ENCODE data around the gene CASZ1. TPM values are rescaled to one million over a fixed set of nuclear protein-coding genes. Genes with fewer than 3 reads are reported as not detected.

The CASZ1 gene
- total RNA-seq, 1 donor from 2014 or later, result 23.6 TPM

- Mint-ChIP-seq H3K4me3 (ENCODE audit: low read depth) (no peak overlapping the region), H3K27ac (peak overlapping the region; percentile 92), H3K36me3 (ENCODE audit: insufficient read depth) (no peaks in the 10 kb centered on the region), H3K9me3 (ENCODE audit: low read depth) (no peaks in the 10 kb centered on the region), H3K4me1 (ENCODE audit: low read depth) (peaks cover 28% of the 10 kb centered on the region), H3K27me3 (peaks cover 49% of the 10 kb centered on the region)
- TF ChIP-seq, protein P1, sequence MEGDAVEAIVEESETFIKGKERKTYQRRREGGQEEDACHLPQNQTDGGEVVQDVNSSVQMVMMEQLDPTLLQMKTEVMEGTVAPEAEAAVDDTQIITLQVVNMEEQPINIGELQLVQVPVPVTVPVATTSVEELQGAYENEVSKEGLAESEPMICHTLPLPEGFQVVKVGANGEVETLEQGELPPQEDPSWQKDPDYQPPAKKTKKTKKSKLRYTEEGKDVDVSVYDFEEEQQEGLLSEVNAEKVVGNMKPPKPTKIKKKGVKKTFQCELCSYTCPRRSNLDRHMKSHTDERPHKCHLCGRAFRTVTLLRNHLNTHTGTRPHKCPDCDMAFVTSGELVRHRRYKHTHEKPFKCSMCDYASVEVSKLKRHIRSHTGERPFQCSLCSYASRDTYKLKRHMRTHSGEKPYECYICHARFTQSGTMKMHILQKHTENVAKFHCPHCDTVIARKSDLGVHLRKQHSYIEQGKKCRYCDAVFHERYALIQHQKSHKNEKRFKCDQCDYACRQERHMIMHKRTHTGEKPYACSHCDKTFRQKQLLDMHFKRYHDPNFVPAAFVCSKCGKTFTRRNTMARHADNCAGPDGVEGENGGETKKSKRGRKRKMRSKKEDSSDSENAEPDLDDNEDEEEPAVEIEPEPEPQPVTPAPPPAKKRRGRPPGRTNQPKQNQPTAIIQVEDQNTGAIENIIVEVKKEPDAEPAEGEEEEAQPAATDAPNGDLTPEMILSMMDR (IDR thresholded peaks at IDR 0.05; ENCODE audit: unreplicated experiment), result no peak
- DNase-seq (ENCODE audit: low spot score, unreplicated experiment), result peak; percentile 68
Measured at GRCh38 chr1:10704368-10704882, 92.0 kb downstream of the CASZ1 start.

DNA sequence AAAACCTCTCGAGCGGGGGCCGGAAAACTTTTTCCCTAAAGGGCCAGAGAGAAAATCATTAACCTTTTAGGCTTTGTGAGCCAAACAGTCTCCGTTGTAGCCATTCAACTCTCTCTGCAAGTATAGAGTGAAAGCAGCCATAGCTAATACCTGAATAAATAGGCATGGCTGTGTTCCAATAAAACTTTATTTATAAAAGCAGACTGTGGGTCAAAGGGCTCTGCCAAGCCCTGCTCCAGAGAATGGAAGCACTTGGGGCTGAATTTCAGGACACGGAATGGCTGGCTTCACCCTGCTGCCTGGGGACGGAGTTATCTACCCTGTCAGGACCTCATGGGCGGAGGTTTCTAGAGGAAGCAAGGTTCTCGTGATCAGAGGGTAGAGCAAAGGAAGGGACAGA, 92.7 kb downstream of the CASZ1 start:
- DNase-seq (ENCODE audit: low spot score, unreplicated experiment), result no peak
- Mint-ChIP-seq H3K36me3 (ENCODE audit: insufficient read depth) (no peaks in the 10 kb centered on the region), H3K4me3 (ENCODE audit: low read depth) (peak overlapping the region; percentile 50), H3K27ac (peak overlapping the region; percentile 92), H3K9me3 (ENCODE audit: low read depth) (no peaks in the 10 kb centered on the region), H3K4me1 (ENCODE audit: low read depth) (peaks cover 28% of the 10 kb centered on the region), H3K27me3 (peaks cover 47% of the 10 kb centered on the region)
- TF ChIP-seq, protein P1 (IDR thresholded peaks at IDR 0.05; ENCODE audit: unreplicated experiment), result no peak

- TF ChIP-seq, protein P1 (IDR thresholded peaks at IDR 0.05; ENCODE audit: unreplicated experiment), result no peak
- no peak for DNase-seq (ENCODE audit: low spot score, unreplicated experiment)
- H3K4me3 Mint-ChIP-seq (ENCODE audit: low read depth), result no peak overlapping the region
- peaks cover 35% of the 10 kb centered on the region for H3K4me1 Mint-ChIP-seq (ENCODE audit: low read depth)
- peaks cover 43% of the 10 kb centered on the region for H3K27me3 Mint-ChIP-seq
- H3K27ac Mint-ChIP-seq, result no peak overlapping the region
- no peaks in the 10 kb centered on the region for H3K9me3 Mint-ChIP-seq (ENCODE audit: low read depth)
- H3K36me3 Mint-ChIP-seq (ENCODE audit: insufficient read depth), result peaks cover 2% of the 10 kb centered on the region
Measured at GRCh38 chr1:10701145-10701544, 95.3 kb downstream of the CASZ1 start.

GRCh38 chr1:10699470-10699835, 97.0 kb downstream of the CASZ1 start:
- TF ChIP-seq, protein P1 (IDR thresholded peaks at IDR 0.05; ENCODE audit: unreplicated experiment), result no peak
- Mint-ChIP-seq H3K27me3 (peaks cover 48% of the 10 kb centered on the region), H3K4me3 (ENCODE audit: low read depth) (no peak overlapping the region), H3K4me1 (ENCODE audit: low read depth) (peaks cover 40% of the 10 kb centered on the region), H3K27ac (no peak overlapping the region), H3K36me3 (ENCODE audit: insufficient read depth) (peaks cover 2% of the 10 kb centered on the region), H3K9me3 (ENCODE audit: low read depth) (no peaks in the 10 kb centered on the region)
- DNase-seq (ENCODE audit: low spot score, unreplicated experiment), result no peak

DNA sequence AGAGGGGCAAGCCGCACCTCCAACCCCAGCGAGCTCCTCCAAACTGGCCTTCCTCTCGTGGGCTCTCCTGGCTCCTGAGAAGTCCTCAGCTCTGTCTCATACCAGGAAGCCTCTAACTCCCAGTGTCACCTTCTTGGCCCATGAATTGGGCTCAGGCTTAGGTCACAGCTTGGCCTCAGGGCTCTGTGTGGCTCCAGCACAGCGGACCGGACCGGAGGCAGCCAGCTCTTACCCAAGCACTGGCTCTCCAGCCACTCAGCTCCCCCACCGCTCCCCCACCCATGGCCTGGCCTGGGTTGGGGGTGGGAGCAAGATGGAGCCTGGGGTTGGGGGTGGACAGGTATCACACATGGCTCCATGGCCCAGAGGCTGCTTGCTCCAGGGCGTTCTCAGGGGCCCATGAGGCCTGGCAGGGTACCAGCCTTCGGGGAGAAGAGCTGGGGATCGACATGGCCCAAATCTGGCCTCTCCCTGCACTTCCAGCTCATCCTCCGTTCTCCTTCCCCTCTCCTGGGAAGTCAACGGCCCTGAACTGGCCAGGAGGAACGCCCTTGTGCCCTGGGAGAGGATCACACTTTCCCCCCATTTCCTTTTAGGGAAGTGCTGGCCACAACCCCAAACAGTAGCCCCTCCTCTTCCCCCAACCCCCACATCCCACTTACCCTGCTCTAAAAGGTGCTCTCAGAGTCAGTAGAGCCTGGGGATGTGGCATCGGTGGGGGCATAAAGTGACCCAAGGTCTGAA, 97.5 kb downstream of the CASZ1 start:
- TF ChIP-seq, protein P1 (IDR thresholded peaks at IDR 0.05; ENCODE audit: unreplicated experiment), result no peak
- Mint-ChIP-seq H3K36me3 (ENCODE audit: insufficient read depth) (peaks cover 2% of the 10 kb centered on the region), H3K9me3 (ENCODE audit: low read depth) (no peaks in the 10 kb centered on the region), H3K27me3 (peaks cover 48% of the 10 kb centered on the region), H3K4me1 (ENCODE audit: low read depth) (peaks cover 37% of the 10 kb centered on the region), H3K4me3 (ENCODE audit: low read depth) (no peak overlapping the region), H3K27ac (no peak overlapping the region)
- DNase-seq (ENCODE audit: low spot score, unreplicated experiment), result no peak
